MCF 10A (cell line): ENCODE measurements around the gene IL1F10. TPM values are rescaled to one million over a fixed set of nuclear protein-coding genes. Genes with fewer than 3 reads are reported as not detected.

Experiments used
- BruUV-seq: library from RNA; stranded (reverse); fragments of 400-500 nt; replicated peaks from 2 replicates; lab custom pipeline; 2021; lab: Mats Ljungman, UMichigan
- CTCF ChIA-PET: fragments of 300-600 bp; sonication (Branson Sonifier 250); formaldehyde crosslinking; extraction: SDS; loops from one replicate; lab custom pipeline; 2021; ENCODE audit warnings: antibody characterized with exemption, inconsistent platforms; lab: Yijun Ruan, JAX
- POLR2A ChIA-PET: fragments of 300-600, 350-650 bp; sonication (Branson Sonifier 250); formaldehyde crosslinking; extraction: SDS; loops from one replicate; lab custom pipeline; 2020; ENCODE audit warnings: antibody characterized with exemption, inconsistent platforms; lab: Yijun Ruan, JAX
- DNase-seq: peaks from one replicate; pipeline ENCODE4 v3.0.0-alpha.2; 2018; ENCODE audit not compliant: unreplicated experiment
- H3K27ac Mint-ChIP-seq: one replicate; pipeline ENCODE4 v1.8.0; 2022; ENCODE audit warnings: mild to moderate bottlenecking, low read depth, mixed read lengths; ENCODE audit not compliant: unreplicated experiment
- H3K27me3 Mint-ChIP-seq: one replicate; pipeline ENCODE4 v1.8.0; 2022; ENCODE audit warnings: mixed read lengths; ENCODE audit not compliant: insufficient read depth, unreplicated experiment
- H3K36me3 Mint-ChIP-seq: one replicate; pipeline ENCODE4 v1.8.0; 2022; ENCODE audit warnings: mild to moderate bottlenecking, moderate library complexity, mixed read lengths; ENCODE audit not compliant: insufficient read depth, unreplicated experiment
- H3K4me1 Mint-ChIP-seq: one replicate; pipeline ENCODE4 v1.8.0; 2022; ENCODE audit warnings: mixed read lengths; ENCODE audit not compliant: insufficient read depth, unreplicated experiment
- H3K4me3 Mint-ChIP-seq: one replicate; pipeline ENCODE4 v1.8.0; 2022; ENCODE audit warnings: mild to moderate bottlenecking, moderate library complexity, mixed read lengths; ENCODE audit not compliant: unreplicated experiment
- H3K9me3 Mint-ChIP-seq: one replicate; pipeline ENCODE4 v1.8.0; 2022; ENCODE audit warnings: mixed read lengths; ENCODE audit not compliant: unreplicated experiment
- intact Hi-C: fragments of 100-400 bp; cut with micrococcal nuclease; formaldehyde crosslinking; loops from 2 replicates; pipeline ENCODE4 v1.14.1; 2022
- total RNA-seq: library from RNA; stranded (reverse); gene quantifications from 2 replicates; pipeline ENCODE4 v1.2.3, GENCODE V29; 2022
- TF ChIP-seq, protein P1 (sequence below): fragments of 200-600 bp; IDR thresholded peaks from one replicate; pipeline ENCODE4 v1.8.0; 2022; ENCODE audit warnings: antibody characterized with exemption, mild to moderate bottlenecking; ENCODE audit not compliant: unreplicated experiment

The IL1F10 gene
- total RNA-seq, 1 experiment from 2014 or later: not detected

DNA sequence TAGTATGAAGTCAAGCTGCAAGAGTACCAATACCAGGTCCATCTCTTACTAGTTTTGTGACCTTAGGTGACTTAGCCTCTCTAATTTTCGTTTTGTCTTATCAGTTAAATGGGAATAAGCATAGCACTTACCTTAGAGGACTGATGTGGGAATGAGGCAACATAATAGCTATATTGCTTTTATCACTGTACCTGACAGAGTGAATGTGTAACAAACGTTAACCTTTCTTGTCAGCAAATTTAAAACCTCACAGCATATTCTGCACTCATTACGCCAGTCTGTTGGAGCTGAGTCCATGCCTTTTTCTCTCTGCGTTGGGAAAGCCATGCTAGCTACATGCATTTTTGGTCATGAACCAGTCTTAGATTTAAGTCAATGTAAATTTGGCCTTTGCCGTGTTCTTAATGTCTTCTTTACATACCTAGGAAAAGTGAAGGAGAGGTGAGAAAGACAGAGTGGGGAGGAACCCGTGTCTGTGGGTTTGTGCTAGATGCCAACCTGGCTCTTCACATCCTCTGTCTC is 15.3 kb upstream of the IL1F10 start, which contains the start of gene IL36B:
Gene IL36B, minus strand, starts transcription at position 472 of the 522 bp plus-strand sequence.
- no peak within 1 kb of the TSS for H3K4me3 Mint-ChIP-seq
- peaks cover 12% of the 10 kb centered on the region for H3K9me3 Mint-ChIP-seq
- peaks cover 11% of the 10 kb centered on the region for H3K27me3 Mint-ChIP-seq
- TF ChIP-seq, protein P1, sequence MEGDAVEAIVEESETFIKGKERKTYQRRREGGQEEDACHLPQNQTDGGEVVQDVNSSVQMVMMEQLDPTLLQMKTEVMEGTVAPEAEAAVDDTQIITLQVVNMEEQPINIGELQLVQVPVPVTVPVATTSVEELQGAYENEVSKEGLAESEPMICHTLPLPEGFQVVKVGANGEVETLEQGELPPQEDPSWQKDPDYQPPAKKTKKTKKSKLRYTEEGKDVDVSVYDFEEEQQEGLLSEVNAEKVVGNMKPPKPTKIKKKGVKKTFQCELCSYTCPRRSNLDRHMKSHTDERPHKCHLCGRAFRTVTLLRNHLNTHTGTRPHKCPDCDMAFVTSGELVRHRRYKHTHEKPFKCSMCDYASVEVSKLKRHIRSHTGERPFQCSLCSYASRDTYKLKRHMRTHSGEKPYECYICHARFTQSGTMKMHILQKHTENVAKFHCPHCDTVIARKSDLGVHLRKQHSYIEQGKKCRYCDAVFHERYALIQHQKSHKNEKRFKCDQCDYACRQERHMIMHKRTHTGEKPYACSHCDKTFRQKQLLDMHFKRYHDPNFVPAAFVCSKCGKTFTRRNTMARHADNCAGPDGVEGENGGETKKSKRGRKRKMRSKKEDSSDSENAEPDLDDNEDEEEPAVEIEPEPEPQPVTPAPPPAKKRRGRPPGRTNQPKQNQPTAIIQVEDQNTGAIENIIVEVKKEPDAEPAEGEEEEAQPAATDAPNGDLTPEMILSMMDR: no peak
- ChIA-PET CTCF (interaction anchor here (0.6 kb wide), 1 partner anchor 84 kb away, joined by 3 read pairs; no protein-coding TSS in a partner anchor), POLR2A (no interaction called here)
- no TSS peak for BruUV-seq
- no peak for DNase-seq
- H3K4me1 Mint-ChIP-seq: no peaks in the 10 kb centered on the region
- intact Hi-C loops: no loop called here
- no peak within 1 kb of the TSS for H3K27ac Mint-ChIP-seq
- no peaks in the 10 kb centered on the region for H3K36me3 Mint-ChIP-seq

DNA sequence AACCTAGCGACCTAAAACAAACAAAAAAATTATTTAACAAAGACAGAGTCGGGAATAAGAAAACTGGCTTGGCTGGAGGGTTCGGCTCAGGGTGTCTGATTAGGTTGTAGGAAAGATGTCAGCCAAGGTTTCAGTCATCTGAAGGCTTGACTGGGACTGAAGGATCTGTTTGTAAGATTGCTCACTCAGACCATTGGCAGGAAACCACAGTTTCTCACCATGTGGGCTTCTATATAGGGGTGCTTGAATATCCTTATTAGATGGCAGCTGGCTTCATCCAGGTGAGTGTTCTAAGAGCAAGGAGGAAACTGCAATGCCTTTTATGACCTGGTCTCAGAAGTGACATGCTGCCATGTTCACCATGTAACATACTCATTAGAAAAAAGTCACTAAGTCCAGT is 14.1 kb upstream of the IL1F10 start:
- ChIA-PET POLR2A (no interaction called here), CTCF (no interaction called here)
- DNase-seq: no peak
- TF ChIP-seq, protein P1: no peak
- Mint-ChIP-seq H3K4me1 (no peaks in the 10 kb centered on the region), H3K27ac (no peak overlapping the region), H3K4me3 (no peak overlapping the region), H3K36me3 (no peaks in the 10 kb centered on the region), H3K27me3 (peaks cover 3% of the 10 kb centered on the region), H3K9me3 (peaks cover 12% of the 10 kb centered on the region)
- no TSS peak for BruUV-seq
- intact Hi-C loops: no loop called here

DNA sequence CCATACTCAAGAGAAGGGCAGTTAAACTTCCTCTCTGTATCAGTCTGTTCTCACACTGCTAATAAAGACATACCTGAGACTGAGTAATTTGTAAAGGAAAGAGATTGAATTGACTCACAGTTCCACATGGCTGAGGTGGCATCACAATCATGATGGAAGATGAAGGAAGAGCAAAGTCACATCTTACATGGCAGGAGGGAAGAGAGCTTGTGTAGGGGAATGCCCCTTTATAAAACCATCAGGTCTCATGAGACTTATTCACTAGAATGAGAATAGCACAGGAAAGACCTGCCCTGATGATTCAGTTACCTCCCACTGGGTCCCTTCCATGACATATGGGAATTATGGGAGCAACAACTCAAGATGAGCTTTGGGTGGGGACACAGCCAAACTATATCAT is 13.7 kb upstream of the IL1F10 start:
- BruUV-seq: no TSS peak
- Mint-ChIP-seq H3K27ac (no peak overlapping the region), H3K27me3 (no peaks in the 10 kb centered on the region), H3K4me1 (no peaks in the 10 kb centered on the region), H3K36me3 (no peaks in the 10 kb centered on the region), H3K9me3 (peaks cover 12% of the 10 kb centered on the region), H3K4me3 (no peak overlapping the region)
- no peak for DNase-seq
- TF ChIP-seq, protein P1: no peak
- POLR2A ChIA-PET: no interaction called here
- intact Hi-C loops: no loop called here
- CTCF ChIA-PET: no interaction called here

DNA sequence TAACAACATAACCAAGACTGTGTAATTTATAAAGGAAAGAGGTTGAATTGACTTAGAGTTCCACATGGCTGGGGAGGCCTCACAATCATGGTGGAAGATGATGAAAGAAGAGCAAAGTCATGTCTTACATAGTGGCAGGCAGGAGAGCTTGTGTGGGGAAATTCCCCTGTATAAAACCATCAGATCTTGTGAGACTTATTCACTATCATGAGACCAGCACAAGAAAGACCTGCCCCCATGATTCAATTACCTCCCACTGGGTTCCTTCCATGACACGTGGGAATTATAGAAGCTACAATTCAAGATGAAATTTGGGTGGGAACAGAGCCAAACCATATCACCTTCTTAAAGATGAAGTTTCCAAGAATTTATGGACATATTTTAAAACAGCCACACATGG is 11.2 kb upstream of the IL1F10 start:
- intact Hi-C loops: no loop called here
- TF ChIP-seq, protein P1: no peak
- ChIA-PET CTCF (no interaction called here), POLR2A (no interaction called here)
- Mint-ChIP-seq H3K4me3 (no peak overlapping the region), H3K27ac (no peak overlapping the region), H3K9me3 (peaks cover 12% of the 10 kb centered on the region), H3K4me1 (no peaks in the 10 kb centered on the region), H3K27me3 (no peaks in the 10 kb centered on the region), H3K36me3 (no peaks in the 10 kb centered on the region)
- no TSS peak for BruUV-seq
- DNase-seq: no peak
